Measurements from ENCODE around the gene NRXN2. TPM values are rescaled to one million over a fixed set of nuclear protein-coding genes. Genes with fewer than 3 reads are reported as not detected.

Gene NRXN2
- total RNA-seq, 2 donors from 2014 or later = 0.74 to 1.3 TPM

DNA sequence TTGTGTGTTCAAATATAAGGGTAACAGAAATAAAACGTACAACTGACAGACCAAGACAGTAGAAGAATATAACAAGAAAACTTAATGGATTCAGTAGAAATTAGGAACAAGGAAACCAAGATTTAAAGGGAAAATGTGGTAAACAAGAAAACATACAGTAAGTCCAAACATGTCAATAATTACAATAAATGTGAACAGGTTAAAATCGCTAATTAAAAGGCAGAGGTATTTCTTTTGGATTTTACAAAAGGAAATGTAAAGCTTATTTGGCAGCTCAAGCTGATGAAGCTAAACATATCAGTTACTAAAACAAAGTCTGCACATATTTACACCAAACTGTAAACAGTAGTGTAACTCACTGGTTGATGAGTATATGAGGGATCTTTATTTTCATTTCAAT lies 134.3 kb downstream of the NRXN2 start:
- H3K4me3 Mint-ChIP-seq = no peak overlapping the region
- DNase-seq (ENCODE audit: low spot score) = no peak
- peaks cover 8% of the 10 kb centered on the region for H3K36me3 Mint-ChIP-seq

DNA sequence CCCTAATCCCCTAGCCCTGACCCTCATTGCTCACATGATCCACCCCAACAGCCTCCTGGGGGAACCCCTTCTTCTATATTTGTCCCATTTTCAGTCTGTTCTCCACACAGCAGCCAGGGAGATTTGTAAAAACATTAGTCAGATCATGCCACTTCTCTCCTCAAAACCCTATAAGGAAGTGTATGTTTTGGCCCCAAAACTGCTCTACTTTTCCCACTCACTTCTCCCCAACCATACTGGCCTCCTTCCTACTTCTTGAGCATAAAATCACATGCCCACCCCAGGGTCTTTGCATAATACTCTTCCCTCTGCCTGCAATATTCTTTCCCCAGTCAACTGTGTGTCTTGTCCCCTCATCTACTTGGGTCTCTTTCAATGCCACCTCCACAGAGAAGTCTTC lies 136.6 kb downstream of the NRXN2 start:
- H3K9me3 Mint-ChIP-seq = peaks cover 10% of the 10 kb centered on the region
- H3K4me1 Mint-ChIP-seq (ENCODE audit: low read depth in 2 of 2) = no peaks in the 10 kb centered on the region
- peaks cover 19 to 24% of the 10 kb centered on the region in 2 donors for H3K27me3 Mint-ChIP-seq
- DNase-seq (ENCODE audit: low spot score) (no peak), ATAC-seq (no peak)
- no peak overlapping the region for H3K27ac Mint-ChIP-seq
- peaks cover 8% of the 10 kb centered on the region for H3K36me3 Mint-ChIP-seq
- no peak overlapping the region for H3K4me3 Mint-ChIP-seq

More for the DNA sequence above, 134.3 kb downstream of the NRXN2 start:
- no peak for ATAC-seq
- Mint-ChIP-seq H3K4me1 (ENCODE audit: low read depth in 2 of 2) (no peaks in the 10 kb centered on the region), H3K9me3 (peaks cover 10% of the 10 kb centered on the region), H3K27me3 (peaks cover 19 to 24% of the 10 kb centered on the region in 2 donors), H3K27ac (no peak overlapping the region)

DNA sequence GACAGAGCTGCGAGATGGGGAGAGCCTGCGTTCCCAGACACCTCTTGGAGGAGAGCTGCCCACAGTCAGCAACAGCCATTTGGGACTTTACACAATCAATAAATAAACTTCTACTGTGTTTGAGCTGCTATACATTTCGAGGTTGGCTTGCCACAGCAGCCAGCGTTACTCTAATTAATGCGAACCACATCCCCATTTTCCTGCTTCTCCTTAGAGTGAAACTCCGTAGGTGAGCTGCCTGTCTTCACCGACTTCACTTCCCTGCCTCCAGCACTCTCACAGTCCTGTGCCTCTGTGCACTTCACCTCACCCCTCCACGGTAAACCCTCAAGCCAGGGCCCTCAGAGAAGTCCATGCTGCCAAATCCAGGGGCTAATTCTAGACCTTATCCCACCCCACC lies 137.8 kb downstream of the NRXN2 start:
- Mint-ChIP-seq H3K36me3 (peaks cover 8% of the 10 kb centered on the region), H3K27ac (no peak overlapping the region), H3K4me1 (ENCODE audit: low read depth in 2 of 2) (no peaks in the 10 kb centered on the region), H3K27me3 (peaks cover 19 to 24% of the 10 kb centered on the region in 2 donors), H3K4me3 (no peak overlapping the region), H3K9me3 (peaks cover 10% of the 10 kb centered on the region)
- ATAC-seq (no peak), DNase-seq (ENCODE audit: low spot score) (no peak)

DNA sequence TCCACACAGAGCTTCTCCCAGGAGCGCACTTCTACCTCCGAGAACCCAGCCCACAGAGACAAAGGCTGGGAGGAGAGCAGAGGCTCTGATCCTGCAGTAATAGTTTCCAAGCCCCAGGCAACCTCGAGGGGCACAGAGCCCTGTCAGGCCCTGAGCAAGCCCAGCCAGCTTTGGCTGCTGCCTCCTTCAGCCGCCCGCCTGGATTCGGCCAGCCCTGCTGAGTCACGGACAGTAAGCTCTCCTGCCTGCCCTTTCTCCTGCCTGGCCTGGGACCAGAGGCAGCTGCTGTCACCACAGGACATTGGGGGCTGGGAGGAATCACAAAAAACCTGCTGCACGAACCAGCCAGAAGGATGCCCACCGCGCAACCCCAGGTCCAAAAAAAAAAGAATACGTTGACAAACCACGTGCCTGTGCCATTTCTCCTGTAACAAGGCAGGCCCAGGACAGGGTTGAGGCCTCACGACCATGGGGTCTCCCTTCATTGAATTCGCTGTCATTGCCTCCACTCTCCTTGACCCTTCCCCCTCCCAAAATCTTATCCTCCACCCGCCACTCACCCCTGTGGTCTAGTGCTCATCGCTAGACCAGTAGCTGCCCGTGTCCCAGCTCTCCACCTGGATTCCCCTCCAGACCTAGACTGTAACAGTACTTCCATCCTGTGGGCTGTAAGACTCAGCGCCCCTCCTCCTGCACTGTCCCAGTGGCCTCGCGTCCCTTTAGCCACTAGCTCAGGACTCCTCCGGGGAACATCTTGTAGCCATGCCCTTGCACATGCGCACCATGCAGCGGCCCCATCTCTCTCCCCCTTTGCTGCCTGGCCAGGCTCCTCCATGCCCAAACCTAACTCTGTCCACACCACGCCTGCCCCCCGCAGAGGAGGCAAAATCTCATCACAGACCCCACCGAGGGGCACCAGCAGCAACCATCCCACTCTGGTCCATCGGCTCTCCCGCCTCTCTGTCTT lies 139.4 kb downstream of the NRXN2 start:
- H3K9me3 Mint-ChIP-seq = peaks cover 9% of the 10 kb centered on the region
- no peak overlapping the region for H3K27ac Mint-ChIP-seq
- no peak for DNase-seq (ENCODE audit: low spot score)
- peaks cover 8% of the 10 kb centered on the region for H3K36me3 Mint-ChIP-seq
- peaks cover 12 to 19% of the 10 kb centered on the region in 2 donors for H3K27me3 Mint-ChIP-seq
- no peaks in the 10 kb centered on the region for H3K4me1 Mint-ChIP-seq (ENCODE audit: low read depth in 2 of 2)
- no peak overlapping the region for H3K4me3 Mint-ChIP-seq
- peak in 1 of 2 donors; percentile 10 for ATAC-seq

DNA sequence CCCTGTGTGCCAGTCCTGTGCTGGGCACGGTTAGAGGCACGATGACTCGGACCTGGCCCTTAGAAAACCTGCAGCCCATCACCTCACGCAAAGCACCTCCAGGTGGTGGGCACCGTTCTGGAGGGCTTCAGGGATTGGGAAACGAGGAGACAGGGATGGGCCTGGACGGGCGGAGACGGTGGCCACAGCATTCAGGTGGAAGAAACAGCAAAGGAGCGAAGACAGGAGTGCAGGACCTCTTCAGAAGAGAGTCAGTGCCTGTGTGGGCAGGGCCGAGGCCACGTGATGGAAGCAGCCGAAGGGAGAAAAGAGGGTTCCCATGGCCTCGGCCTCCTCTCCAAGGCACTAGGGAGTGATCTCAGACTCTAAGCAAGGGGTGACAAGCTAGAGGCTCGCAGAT lies 140.1 kb downstream of the NRXN2 start:
- Mint-ChIP-seq H3K9me3 (peaks cover 2% of the 10 kb centered on the region), H3K27ac (no peak overlapping the region), H3K27me3 (peaks cover 8 to 12% of the 10 kb centered on the region in 2 donors), H3K36me3 (peaks cover 2% of the 10 kb centered on the region), H3K4me1 (ENCODE audit: low read depth in 2 of 2) (no peaks in the 10 kb centered on the region), H3K4me3 (no peak overlapping the region)
- DNase-seq (ENCODE audit: low spot score) (peak; percentile 44), ATAC-seq (no peak)

DNA sequence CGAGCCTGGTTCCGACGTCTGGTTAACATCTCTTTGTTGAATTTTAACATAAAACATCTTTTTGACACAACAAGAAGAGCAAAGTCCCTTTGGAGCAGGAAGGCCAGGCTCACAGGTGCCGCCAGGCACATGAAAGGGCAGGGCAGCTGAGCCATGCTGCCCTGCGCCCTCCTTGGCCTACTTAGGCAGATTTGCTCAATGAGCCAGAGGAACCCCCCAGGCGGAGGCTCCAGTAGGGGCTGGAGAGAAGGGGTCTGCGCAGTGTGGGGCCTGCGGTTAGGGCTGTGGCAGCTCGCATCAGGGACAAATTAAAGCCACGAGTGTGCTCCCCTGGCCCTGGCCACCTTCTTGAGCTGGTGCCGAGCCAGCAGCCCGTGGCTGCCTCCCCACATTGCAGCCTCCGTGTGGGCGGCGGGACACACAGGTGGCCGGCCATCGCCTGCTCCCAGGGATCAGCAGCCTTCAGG lies 141.9 kb downstream of the NRXN2 start:
- Mint-ChIP-seq H3K4me3 (no peak overlapping the region), H3K9me3 (no peaks in the 10 kb centered on the region), H3K36me3 (no peaks in the 10 kb centered on the region), H3K4me1 (ENCODE audit: low read depth in 2 of 2) (no peaks in the 10 kb centered on the region), H3K27ac (no peak overlapping the region), H3K27me3 (peaks cover 3 to 14% of the 10 kb centered on the region in 2 donors)
- DNase-seq (ENCODE audit: low spot score) (no peak), ATAC-seq (no peak)

DNA sequence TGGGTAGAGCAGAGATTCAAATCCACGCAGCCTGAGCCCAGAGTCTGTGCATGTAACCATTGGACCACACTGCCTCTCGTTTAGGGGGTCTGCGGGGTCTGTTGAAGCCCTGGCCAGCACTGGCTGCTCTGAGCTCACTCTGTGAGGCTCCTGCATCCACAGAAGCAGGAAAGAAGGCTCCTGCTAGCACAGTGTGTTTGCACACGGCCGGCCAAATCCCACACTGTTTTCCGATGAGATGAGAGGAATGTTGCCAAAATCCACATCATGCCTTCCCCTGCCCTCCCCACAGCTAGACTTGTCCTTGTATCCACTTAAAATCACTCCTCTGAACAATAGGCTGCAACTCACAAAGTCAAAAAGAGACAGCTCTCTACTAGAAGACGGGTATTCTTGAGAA lies 142.6 kb downstream of the NRXN2 start:
- ATAC-seq = no peak
- no peaks in the 10 kb centered on the region for H3K9me3 Mint-ChIP-seq
- H3K4me1 Mint-ChIP-seq (ENCODE audit: low read depth in 2 of 2) = no peaks in the 10 kb centered on the region
- no peak overlapping the region for H3K27ac Mint-ChIP-seq
- no peak overlapping the region for H3K4me3 Mint-ChIP-seq
- no peaks in the 10 kb centered on the region for H3K36me3 Mint-ChIP-seq
- DNase-seq (ENCODE audit: low spot score) = peak; percentile 53
- H3K27me3 Mint-ChIP-seq = peaks cover 0 to 15% of the 10 kb centered on the region in 2 donors

DNA sequence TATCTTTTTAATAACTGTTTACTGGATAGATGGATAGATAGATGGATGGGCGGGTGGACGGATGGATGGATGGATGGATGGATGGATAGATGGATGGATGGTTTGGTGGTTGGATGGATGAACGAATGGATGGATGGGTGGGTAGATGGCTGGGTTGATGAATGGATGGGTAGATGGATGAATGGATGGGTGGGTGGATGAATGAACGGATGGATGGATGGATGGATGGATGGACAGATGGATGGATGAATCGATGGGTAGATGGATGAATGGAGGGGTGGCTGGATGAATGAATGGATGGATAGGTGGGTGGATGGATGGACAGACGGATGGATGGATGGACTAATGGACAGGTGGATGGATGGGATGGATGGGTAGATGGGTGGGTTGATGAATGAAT lies 145.8 kb downstream of the NRXN2 start:
- DNase-seq (ENCODE audit: low spot score) (no peak), ATAC-seq (no peak)
- peaks cover 2 to 41% of the 10 kb centered on the region in 2 donors for H3K27me3 Mint-ChIP-seq
- no peak overlapping the region for H3K27ac Mint-ChIP-seq
- H3K4me3 Mint-ChIP-seq = no peak overlapping the region
- no peaks in the 10 kb centered on the region for H3K9me3 Mint-ChIP-seq
- no peaks in the 10 kb centered on the region for H3K36me3 Mint-ChIP-seq
- H3K4me1 Mint-ChIP-seq (ENCODE audit: low read depth in 2 of 2) = no peaks in the 10 kb centered on the region

DNA sequence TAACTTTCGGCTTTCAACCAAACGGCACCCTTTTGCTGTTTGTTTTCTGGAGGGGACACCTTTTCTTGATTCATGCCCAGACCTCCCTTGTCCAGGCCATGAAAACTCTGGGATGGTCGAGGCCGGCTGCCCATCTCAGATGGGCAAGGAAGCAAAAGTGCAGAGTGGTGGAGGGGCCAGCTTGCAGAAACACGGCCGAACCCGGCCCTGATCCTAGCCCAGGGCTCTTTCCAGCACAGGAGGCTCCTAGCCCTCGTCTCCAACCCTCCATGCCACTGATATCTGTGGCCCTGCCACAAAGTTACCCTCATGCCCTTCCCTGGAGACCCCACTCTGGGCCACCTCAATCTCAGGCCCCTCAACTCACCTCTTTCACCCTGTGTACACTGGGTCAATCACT lies 150.9 kb downstream of the NRXN2 start:
- Mint-ChIP-seq H3K36me3 (no peaks in the 10 kb centered on the region), H3K4me1 (ENCODE audit: low read depth in 2 of 2) (no peaks in the 10 kb centered on the region), H3K27ac (no peak overlapping the region), H3K4me3 (no peak overlapping the region), H3K27me3 (peaks cover 2 to 31% of the 10 kb centered on the region in 2 donors), H3K9me3 (no peaks in the 10 kb centered on the region)
- DNase-seq (ENCODE audit: low spot score) (no peak), ATAC-seq (no peak)

DNA sequence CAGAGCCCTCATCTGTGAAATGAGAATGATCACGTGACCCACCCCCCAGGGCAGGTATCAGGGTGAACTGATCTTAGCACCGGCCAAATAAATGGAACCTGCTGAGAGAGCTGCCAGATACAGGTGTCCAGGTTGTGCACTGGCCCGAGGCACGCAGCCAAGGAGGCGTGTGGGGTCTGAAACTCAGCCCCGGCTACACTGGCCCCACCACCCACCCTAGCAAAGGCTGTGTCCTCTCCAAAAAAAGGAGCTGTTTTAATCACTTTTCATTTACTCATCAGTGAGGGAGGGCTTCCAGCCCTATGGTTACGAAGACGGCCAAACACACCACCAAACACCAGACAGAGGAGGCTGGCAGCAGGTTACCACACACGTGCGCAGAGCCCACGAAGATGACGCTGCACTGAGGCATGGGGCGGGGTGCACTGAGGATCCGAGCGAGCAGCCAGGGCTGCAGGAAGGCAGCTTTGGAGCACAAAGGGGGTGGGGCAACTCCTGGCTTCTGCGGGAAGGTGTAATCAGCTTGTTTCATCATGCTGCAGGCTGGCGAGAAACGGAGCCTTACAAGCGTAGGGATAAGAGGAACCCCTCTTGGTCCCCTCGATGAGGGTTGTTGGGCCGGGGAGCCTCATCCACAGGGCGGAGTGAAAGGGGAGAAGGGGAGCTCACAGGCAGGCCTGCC lies 151.4 kb downstream of the NRXN2 start:
- H3K36me3 Mint-ChIP-seq = no peaks in the 10 kb centered on the region
- ATAC-seq = no peak
- peaks cover 2 to 27% of the 10 kb centered on the region in 2 donors for H3K27me3 Mint-ChIP-seq
- no peak overlapping the region for H3K4me3 Mint-ChIP-seq
- H3K9me3 Mint-ChIP-seq = no peaks in the 10 kb centered on the region
- peaks cover 0 to 2% of the 10 kb centered on the region in 2 donors for H3K4me1 Mint-ChIP-seq (ENCODE audit: low read depth in 2 of 2)
- no peak for DNase-seq (ENCODE audit: low spot score)
- no peak overlapping the region for H3K27ac Mint-ChIP-seq

DNA sequence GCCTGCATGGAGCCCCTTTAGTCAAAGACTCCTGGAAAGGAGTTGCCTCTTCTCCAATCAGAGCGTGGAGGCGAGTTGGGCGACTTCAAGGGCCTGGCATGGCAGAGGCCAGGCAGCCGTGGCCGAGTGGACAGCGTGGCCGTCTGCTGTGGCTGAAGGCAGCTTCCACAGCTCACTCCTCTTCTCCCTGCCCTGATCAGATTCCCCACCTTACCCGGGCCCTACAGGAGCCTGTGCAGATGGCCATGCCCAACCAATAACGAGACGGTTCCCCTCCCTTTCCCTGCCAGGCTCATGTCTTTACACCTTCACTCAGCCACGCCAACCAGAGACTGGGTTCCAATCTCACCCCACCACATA lies 152.0 kb downstream of the NRXN2 start:
- Mint-ChIP-seq H3K36me3 (no peaks in the 10 kb centered on the region), H3K27ac (no peak overlapping the region), H3K4me1 (ENCODE audit: low read depth in 2 of 2) (peaks cover 0 to 3% of the 10 kb centered on the region in 2 donors), H3K4me3 (no peak overlapping the region), H3K27me3 (peaks cover 2 to 27% of the 10 kb centered on the region in 2 donors), H3K9me3 (no peaks in the 10 kb centered on the region)
- no peak for ATAC-seq
- DNase-seq (ENCODE audit: low spot score) = no peak

DNA sequence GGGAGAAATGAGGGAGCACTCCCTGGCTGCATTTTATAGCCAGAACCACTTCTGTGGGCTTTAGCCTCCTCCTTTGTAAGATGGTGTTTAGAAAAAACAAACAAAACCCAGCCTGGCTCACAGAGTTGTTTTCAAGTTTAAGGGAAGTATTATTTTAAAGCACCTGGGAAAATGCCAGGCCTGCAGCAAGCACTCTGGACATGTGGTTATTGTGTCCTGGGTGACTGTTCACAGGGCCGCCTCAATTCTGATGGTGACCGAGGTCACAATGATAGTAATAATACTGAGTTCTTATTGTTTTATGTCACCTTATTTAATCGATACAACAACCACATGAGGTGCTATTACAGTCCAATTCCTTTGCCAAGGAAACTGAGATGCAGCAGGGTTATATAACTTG lies 152.7 kb downstream of the NRXN2 start:
- H3K27ac Mint-ChIP-seq = no peak overlapping the region
- no peak overlapping the region for H3K4me3 Mint-ChIP-seq
- H3K36me3 Mint-ChIP-seq = no peaks in the 10 kb centered on the region
- no peaks in the 10 kb centered on the region for H3K9me3 Mint-ChIP-seq
- no peak for DNase-seq (ENCODE audit: low spot score)
- no peak for ATAC-seq
- peaks cover 0 to 3% of the 10 kb centered on the region in 2 donors for H3K4me1 Mint-ChIP-seq (ENCODE audit: low read depth in 2 of 2)
- H3K27me3 Mint-ChIP-seq = peaks cover 2 to 25% of the 10 kb centered on the region in 2 donors

DNA sequence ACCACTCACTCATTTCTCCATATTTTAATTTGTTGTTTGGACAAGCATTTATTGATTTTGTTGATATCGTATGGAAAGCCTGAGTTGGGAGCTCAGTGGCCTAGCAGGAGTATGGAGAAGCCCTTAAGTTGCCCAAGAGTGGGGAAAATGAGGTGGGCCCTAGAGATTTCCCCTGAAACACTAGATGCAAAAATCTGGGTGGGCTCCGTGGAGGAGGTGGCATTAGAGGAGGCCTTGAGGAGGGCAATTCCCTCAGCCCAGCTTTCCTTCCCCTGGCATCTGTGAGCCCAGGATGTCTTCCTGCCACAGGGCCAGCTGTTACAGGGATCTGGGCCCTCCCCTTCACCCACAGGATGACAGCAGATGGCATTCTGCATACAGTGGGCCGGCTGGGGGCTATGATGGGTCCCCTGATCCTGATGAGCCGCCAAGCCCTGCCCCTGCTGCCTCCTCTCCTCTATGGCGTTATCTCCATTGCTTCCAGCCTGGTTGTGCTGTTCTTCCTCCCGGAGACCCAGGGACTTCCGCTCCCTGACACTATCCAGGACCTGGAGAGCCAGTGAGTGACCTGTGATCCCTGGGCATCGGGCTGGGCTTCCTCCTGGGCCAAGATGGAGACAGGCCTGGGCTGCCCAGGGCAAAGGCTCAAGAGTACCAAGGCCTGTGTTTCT lies 153.6 kb downstream of the NRXN2 start:
- Mint-ChIP-seq H3K4me3 (no peak overlapping the region), H3K27ac (no peak overlapping the region), H3K9me3 (no peaks in the 10 kb centered on the region), H3K4me1 (ENCODE audit: low read depth in 2 of 2) (peaks cover 0 to 6% of the 10 kb centered on the region in 2 donors), H3K36me3 (no peaks in the 10 kb centered on the region), H3K27me3 (peaks cover 2 to 16% of the 10 kb centered on the region in 2 donors)
- DNase-seq (ENCODE audit: low spot score) (no peak), ATAC-seq (no peak)
